ENCODE measurements around the gene CMSS1. TPM values are rescaled to one million over a fixed set of nuclear protein-coding genes. Genes with fewer than 3 reads are reported as not detected.

The CMSS1 gene
- total RNA-seq, 1 donor from 2014 or later, result 34.8 TPM

DNA sequence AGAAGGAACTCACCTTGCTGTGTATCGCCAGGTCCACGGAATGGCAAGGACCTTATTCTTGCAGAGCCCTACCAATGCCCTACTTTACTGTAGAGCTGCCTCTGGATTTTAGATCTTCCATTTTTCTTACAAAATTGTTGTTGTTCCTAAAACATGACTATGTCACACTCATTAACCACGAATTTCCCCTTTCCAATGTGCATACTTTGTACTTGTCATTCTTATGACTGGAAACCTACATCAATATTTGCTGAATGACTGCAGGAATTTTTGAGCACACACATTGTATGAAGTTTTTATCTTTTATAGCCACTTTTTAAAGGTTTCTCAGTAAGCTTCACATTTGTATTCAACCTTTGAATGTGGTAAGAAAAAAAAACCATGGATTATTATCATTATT is 35.9 kb upstream of the CMSS1 start:
- H3K27ac ChIP-seq (replicated peaks), result no peak overlapping the region
- no peaks in the 10 kb centered on the region for H3K4me1 ChIP-seq
- no peaks in the 10 kb centered on the region for H3K27me3 ChIP-seq (ENCODE audit: low read depth)
- no peak for DNase-seq
- no peaks in the 10 kb centered on the region for H3K36me3 ChIP-seq
- H3K4me3 ChIP-seq, result no peak overlapping the region
- intact Hi-C loops (cut with micrococcal nuclease), result no loop called here
- H3K9me3 ChIP-seq (replicated peaks), result no peaks in the 10 kb centered on the region
- TF ChIP-seq, protein P1, sequence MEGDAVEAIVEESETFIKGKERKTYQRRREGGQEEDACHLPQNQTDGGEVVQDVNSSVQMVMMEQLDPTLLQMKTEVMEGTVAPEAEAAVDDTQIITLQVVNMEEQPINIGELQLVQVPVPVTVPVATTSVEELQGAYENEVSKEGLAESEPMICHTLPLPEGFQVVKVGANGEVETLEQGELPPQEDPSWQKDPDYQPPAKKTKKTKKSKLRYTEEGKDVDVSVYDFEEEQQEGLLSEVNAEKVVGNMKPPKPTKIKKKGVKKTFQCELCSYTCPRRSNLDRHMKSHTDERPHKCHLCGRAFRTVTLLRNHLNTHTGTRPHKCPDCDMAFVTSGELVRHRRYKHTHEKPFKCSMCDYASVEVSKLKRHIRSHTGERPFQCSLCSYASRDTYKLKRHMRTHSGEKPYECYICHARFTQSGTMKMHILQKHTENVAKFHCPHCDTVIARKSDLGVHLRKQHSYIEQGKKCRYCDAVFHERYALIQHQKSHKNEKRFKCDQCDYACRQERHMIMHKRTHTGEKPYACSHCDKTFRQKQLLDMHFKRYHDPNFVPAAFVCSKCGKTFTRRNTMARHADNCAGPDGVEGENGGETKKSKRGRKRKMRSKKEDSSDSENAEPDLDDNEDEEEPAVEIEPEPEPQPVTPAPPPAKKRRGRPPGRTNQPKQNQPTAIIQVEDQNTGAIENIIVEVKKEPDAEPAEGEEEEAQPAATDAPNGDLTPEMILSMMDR (IDR thresholded peaks at IDR 0.05; ENCODE audit: borderline replicate concordance), result no peak

DNA sequence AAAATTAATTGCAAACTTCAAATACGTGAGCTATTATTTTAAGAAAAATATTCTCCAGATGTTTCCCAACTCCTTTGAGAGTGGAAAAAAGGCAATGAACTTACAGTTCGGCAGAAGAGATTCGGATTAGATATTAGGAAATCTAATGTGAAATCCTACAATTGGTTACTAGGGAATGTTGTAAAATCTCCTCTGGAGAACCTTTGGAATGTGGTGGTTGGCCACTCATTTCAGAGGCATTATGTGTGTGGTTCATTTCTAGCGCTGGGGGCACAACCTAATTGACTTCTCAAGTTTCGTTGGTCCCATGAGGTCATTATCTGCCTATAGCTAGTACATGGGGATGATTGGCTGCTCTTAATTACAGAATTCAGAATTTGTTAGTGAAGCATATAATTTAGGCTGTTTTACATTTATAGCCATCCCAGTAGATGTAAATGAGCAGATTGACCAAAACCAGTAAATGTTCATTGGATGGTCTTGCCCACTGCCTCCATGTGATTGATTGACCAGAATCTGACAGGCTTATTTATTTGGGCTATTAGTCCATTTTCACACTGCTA is 34.6 kb upstream of the CMSS1 start:
- Histone ChIP-seq H3K36me3 (no peaks in the 10 kb centered on the region), H3K4me1 (no peaks in the 10 kb centered on the region), H3K4me3 (no peak overlapping the region), H3K27me3 (ENCODE audit: low read depth) (no peaks in the 10 kb centered on the region), H3K9me3 (replicated peaks) (no peaks in the 10 kb centered on the region), H3K27ac (replicated peaks) (no peak overlapping the region)
- no peak for DNase-seq
- intact Hi-C loops (cut with micrococcal nuclease), result no loop called here
- TF ChIP-seq, protein P1 (IDR thresholded peaks at IDR 0.05; ENCODE audit: borderline replicate concordance), result no peak

DNA sequence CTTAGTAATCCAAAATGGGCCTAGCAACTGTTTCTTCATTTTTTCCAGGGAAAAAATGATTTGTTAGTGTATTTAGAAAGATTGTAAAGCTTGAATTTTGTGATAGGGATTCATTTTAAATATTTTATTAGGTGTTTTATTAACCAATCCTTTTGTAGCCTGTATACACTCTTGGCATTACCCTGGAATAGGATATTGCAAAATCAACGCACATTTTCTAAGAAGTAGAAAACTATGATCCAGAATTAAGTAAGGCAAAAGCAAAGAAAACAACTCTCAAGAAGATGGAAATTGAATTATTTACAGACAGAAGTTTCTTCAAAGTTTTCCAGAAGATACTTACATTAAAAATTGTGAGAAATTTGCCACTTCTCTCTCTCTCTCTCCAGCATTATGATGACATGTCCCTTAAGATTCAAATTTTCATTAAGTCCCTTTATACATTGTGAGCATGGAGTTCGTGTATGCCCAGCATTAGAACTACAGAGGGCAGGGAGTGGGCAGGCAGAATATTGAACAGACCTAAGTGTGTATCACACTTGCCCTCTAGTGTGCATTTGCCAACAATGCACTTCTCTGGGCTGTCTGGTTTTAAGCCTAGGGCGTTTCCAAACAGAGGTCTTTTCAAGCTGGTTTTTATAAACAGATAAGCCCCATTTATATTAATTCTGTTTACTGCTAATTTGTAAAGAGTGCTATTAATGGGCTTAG is 28.5 kb upstream of the CMSS1 start:
- Histone ChIP-seq H3K27me3 (ENCODE audit: low read depth) (no peaks in the 10 kb centered on the region), H3K4me3 (no peak overlapping the region), H3K36me3 (peaks cover 1% of the 10 kb centered on the region), H3K27ac (replicated peaks) (no peak overlapping the region), H3K9me3 (replicated peaks) (no peaks in the 10 kb centered on the region), H3K4me1 (peaks cover 7% of the 10 kb centered on the region)
- intact Hi-C loops (cut with micrococcal nuclease), result no loop called here
- DNase-seq, result no peak
- TF ChIP-seq, protein P1 (IDR thresholded peaks at IDR 0.05; ENCODE audit: borderline replicate concordance), result peak; percentile 73

DNA sequence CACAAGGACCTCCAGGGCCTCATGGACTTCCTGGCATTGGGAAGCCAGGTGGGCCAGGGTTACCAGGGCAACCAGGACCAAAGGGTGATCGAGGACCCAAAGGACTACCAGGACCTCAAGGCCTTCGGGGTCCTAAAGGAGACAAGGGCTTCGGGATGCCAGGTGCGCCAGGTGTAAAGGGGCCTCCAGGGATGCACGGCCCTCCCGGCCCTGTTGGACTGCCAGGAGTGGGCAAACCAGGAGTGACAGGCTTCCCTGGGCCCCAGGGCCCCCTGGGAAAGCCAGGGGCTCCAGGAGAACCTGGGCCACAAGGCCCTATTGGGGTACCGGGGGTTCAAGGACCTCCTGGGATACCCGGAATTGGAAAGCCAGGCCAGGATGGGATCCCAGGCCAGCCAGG is 23.2 kb upstream of the CMSS1 start:
- no peaks in the 10 kb centered on the region for H3K27me3 ChIP-seq (ENCODE audit: low read depth)
- peaks cover 4% of the 10 kb centered on the region for H3K36me3 ChIP-seq
- no peak for DNase-seq
- H3K4me1 ChIP-seq, result no peaks in the 10 kb centered on the region
- no peak overlapping the region for H3K27ac ChIP-seq (replicated peaks)
- intact Hi-C loops (cut with micrococcal nuclease), result no loop called here
- H3K9me3 ChIP-seq (replicated peaks), result no peaks in the 10 kb centered on the region
- TF ChIP-seq, protein P1 (IDR thresholded peaks at IDR 0.05; ENCODE audit: borderline replicate concordance), result no peak
- no peak overlapping the region for H3K4me3 ChIP-seq

DNA sequence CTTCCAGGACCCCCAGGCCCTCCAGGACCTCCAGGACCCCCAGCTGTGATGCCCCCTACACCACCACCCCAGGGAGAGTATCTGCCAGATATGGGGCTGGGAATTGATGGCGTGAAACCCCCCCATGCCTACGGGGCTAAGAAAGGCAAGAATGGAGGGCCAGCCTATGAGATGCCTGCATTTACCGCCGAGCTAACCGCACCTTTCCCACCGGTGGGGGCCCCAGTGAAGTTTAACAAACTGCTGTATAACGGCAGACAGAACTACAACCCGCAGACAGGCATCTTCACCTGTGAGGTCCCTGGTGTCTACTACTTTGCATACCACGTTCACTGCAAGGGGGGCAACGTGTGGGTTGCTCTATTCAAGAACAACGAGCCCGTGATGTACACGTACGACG is 22.1 kb upstream of the CMSS1 start:
- intact Hi-C loops (cut with micrococcal nuclease), result no loop called here
- no peaks in the 10 kb centered on the region for H3K9me3 ChIP-seq (replicated peaks)
- H3K27me3 ChIP-seq (ENCODE audit: low read depth), result no peaks in the 10 kb centered on the region
- DNase-seq, result no peak
- H3K36me3 ChIP-seq, result peaks cover 4% of the 10 kb centered on the region
- H3K4me1 ChIP-seq, result no peaks in the 10 kb centered on the region
- no peak overlapping the region for H3K27ac ChIP-seq (replicated peaks)
- TF ChIP-seq, protein P1 (IDR thresholded peaks at IDR 0.05; ENCODE audit: borderline replicate concordance), result no peak
- H3K4me3 ChIP-seq, result no peak overlapping the region

All from left ventricle myocardium inferior (tissue), 1 donor.